Esophagus muscularis mucosa (tissue), 4 donors: Measurements from ENCODE around the gene GPC5. TPM values are rescaled to one million over a fixed set of nuclear protein-coding genes. Genes with fewer than 3 reads are reported as not detected.

Experiments
- DNase-seq: peaks from one replicate; pipeline ENCODE4 v3.0.0-alpha.2; 2017; ENCODE audit errors: extremely low spot score
- H3K27ac ChIP-seq, 4 donors: fragments of 200-600 bp; sonication (generic); replicated peaks in 1 of 4; 1 replicate in 3 of 4; 2 replicates in 1 of 4; pipeline ENCODE4 v1.5.1; 2016 to 2019; ENCODE audit warnings: mild to moderate bottlenecking in 1 of 4
- H3K27me3 ChIP-seq, 4 donors: fragments of 200-600 bp; sonication (generic); one replicate each; pipeline versions ENCODE4 v1.5.1 to v1.6.0; 2016 to 2019
- H3K36me3 ChIP-seq, 4 donors: fragments of 200-600 bp; sonication (generic); one replicate each; pipeline ENCODE4 v1.5.1; 2016 to 2019
- H3K4me1 ChIP-seq, 4 donors: fragments of 200-600 bp; sonication (generic); one replicate each; pipeline ENCODE4 v1.5.1; 2016 to 2019
- H3K4me3 ChIP-seq, 4 donors: fragments of 200-600 bp; sonication (generic); 1 replicate in 2 of 4; 2 replicates in 2 of 4; pipeline ENCODE4 v1.5.1; 2016 to 2019; ENCODE audit warnings: mild to moderate bottlenecking in 4 of 4, moderate library complexity in 1 of 4
- H3K9me3 ChIP-seq, 4 donors: fragments of 200-600 bp; sonication (generic); 1 replicate in 3 of 4; 2 replicates in 1 of 4; pipeline ENCODE4 v1.5.1; 2016 to 2019
- EP300 ChIP-seq: sonication (generic); formaldehyde crosslinking; IDR thresholded peaks from one replicate; pipeline ENCODE4 v1.6.1; 2017; ENCODE audit warnings: antibody characterized with exemption
- POLR2A ChIP-seq: fragments of 450-650 bp; IDR thresholded peaks from one replicate; pipeline ENCODE4 v1.6.1; 2017; ENCODE audit warnings: antibody characterized with exemption, moderate library complexity, mild to moderate bottlenecking, low read depth
- POLR2AphosphoS5 ChIP-seq, 2 donors: sonication (generic); formaldehyde crosslinking; IDR thresholded peaks; one replicate each; pipeline ENCODE4 v1.6.1; 2017; ENCODE audit warnings: antibody characterized with exemption in 2 of 2
- WGBS: methylation state at CpG from one replicate; pipeline ENCODE4 v1.1.5; 2018; 5-methylcytosine and 5-hydroxymethylcytosine counted together
- intact Hi-C: fragments of 100-400 bp; cut with DNase I; formaldehyde crosslinking; loops from one replicate; pipeline ENCODE4 v1.15.1; 2023
- total RNA-seq, 4 donors: library from RNA; depleted of rRNA; stranded (reverse); fragments of >200 nt; gene quantifications; one replicate each; pipeline versions ENCODE4 v1.1.0 to v1.2.1, GENCODE V29; 2016
- TF ChIP-seq, protein P1 (sequence below), 3 experiments: fragments of 200-600 bp in 2 of 3; fragments of 450-650 bp in 1 of 3; sonication (generic) in 2 of 3; IDR thresholded peaks; one replicate each; pipeline ENCODE4 v1.5.1; 2017 to 2019; ENCODE audit warnings: antibody characterized with exemption in 3 of 3, mild to moderate bottlenecking in 2 of 3, moderate library complexity in 1 of 3

Gene GPC5
- total RNA-seq, 4 donors from 2014 or later = 0.13 to 0.42 (median 0.33) TPM; not detected in 1

DNA sequence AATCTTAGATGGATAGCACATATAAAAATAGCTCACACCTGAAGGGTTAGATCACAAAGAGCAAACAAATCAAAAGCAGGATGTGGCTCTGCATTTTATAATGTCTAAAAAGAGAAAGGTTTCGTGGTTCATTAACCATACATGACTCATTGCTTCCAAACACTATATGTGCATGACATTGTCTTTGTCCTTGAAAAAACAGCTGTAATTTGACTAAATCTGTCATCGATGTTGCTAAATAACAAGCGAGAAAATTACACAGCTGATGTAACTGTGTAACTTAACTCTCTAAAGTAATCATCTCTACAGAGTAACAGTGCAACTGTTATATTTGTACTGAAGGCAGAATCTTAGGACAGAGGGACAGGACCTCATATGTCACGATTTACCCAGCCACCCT is 1445.1 kb downstream of the GPC5 start:
- TF ChIP-seq, protein P1, sequence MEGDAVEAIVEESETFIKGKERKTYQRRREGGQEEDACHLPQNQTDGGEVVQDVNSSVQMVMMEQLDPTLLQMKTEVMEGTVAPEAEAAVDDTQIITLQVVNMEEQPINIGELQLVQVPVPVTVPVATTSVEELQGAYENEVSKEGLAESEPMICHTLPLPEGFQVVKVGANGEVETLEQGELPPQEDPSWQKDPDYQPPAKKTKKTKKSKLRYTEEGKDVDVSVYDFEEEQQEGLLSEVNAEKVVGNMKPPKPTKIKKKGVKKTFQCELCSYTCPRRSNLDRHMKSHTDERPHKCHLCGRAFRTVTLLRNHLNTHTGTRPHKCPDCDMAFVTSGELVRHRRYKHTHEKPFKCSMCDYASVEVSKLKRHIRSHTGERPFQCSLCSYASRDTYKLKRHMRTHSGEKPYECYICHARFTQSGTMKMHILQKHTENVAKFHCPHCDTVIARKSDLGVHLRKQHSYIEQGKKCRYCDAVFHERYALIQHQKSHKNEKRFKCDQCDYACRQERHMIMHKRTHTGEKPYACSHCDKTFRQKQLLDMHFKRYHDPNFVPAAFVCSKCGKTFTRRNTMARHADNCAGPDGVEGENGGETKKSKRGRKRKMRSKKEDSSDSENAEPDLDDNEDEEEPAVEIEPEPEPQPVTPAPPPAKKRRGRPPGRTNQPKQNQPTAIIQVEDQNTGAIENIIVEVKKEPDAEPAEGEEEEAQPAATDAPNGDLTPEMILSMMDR (IDR thresholded peaks at IDR 0.05) = no peak
- TF ChIP-seq EP300 = no peak
- TF ChIP-seq POLR2A = no peak
- no peak for TF ChIP-seq POLR2AphosphoS5 (IDR thresholded peaks at IDR 0.05)
- intact Hi-C loops = no loop called here

DNA sequence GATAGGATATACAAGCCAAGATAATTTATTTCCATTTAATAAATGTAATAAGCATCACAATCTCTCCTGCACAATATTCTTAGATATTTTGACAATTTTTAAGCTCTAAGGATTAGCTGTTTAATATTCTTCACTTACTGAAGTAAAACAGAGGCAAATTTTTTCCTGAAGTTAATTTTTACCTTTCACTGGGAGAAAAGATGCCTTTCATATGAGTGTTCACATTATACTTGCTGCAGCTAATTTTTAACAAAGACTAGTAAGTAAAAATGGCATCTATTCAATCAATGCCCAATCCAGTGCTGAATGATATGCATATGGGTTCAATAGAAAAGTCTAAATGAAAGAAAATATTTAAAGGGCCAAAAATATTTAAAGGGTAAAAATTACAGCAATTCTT is 1451.0 kb downstream of the GPC5 start:
- Histone ChIP-seq H3K36me3 (no peaks in the 10 kb centered on the region), H3K27ac (no peak overlapping the region), H3K4me3 (no peak overlapping the region), H3K27me3 (no peaks in the 10 kb centered on the region), H3K4me1 (no peaks in the 10 kb centered on the region), H3K9me3 (no peaks in the 10 kb centered on the region)
- no peak for DNase-seq
- intact Hi-C loops = no loop called here
- TF ChIP-seq POLR2A (no peak), EP300 (no peak), POLR2AphosphoS5 (IDR thresholded peaks at IDR 0.05) (no peak)
- TF ChIP-seq, protein P1 (IDR thresholded peaks at IDR 0.05) = no peak

More for the DNA sequence above, 1445.1 kb downstream of the GPC5 start:
- no peak overlapping the region for H3K27ac ChIP-seq
- H3K36me3 ChIP-seq = no peaks in the 10 kb centered on the region
- H3K9me3 ChIP-seq = peaks cover 0 to 6% (median 0%) of the 10 kb centered on the region in 4 donors
- H3K4me1 ChIP-seq = no peaks in the 10 kb centered on the region
- WGBS = 29% methylated on average over 4 of the region's 4 CpGs
- no peak for DNase-seq
- H3K27me3 ChIP-seq = no peaks in the 10 kb centered on the region
- H3K4me3 ChIP-seq = no peak overlapping the region

DNA sequence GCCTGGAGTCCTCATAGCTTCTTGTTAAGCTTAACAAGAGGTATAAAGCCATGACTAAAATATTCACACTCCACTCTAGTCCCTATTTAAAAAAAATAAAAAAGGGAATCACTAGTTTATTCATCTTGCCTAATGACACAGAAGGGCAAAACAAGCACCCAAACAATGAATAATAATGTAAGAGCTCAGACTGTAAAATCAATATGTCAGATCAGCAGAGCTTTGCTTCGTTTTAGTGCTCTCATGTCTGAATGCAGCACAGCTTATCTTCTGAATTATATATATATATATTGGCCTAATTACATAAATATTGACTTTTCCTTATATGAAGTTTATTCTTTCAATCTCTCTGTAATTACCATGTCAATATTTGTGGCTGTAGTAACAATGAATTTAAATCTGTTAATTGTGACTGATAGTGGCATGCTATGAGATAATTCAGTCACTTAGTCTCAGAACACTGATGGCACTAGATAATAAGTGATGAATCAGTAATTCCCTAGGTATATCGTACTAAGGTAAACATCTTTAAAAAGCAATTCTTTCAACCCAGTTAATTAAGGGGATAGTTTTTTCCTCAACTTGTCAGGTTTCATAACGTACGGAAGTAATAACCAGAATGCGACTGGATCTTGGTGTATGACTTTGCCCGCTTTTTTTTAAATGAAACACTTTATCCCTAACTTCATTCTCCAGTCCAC is 1466.3 kb downstream of the GPC5 start:
- Histone ChIP-seq H3K4me1 (no peaks in the 10 kb centered on the region), H3K36me3 (no peaks in the 10 kb centered on the region), H3K9me3 (no peaks in the 10 kb centered on the region), H3K27me3 (no peaks in the 10 kb centered on the region), H3K27ac (no peak overlapping the region), H3K4me3 (no peak overlapping the region)
- 89% methylated on average over 6 of the region's 6 CpGs for WGBS
- TF ChIP-seq, protein P1 (IDR thresholded peaks at IDR 0.05) = no peak
- TF ChIP-seq POLR2A = no peak
- no peak for TF ChIP-seq EP300
- no peak for TF ChIP-seq POLR2AphosphoS5 (IDR thresholded peaks at IDR 0.05)
- intact Hi-C loops = no loop called here
- DNase-seq = no peak

DNA sequence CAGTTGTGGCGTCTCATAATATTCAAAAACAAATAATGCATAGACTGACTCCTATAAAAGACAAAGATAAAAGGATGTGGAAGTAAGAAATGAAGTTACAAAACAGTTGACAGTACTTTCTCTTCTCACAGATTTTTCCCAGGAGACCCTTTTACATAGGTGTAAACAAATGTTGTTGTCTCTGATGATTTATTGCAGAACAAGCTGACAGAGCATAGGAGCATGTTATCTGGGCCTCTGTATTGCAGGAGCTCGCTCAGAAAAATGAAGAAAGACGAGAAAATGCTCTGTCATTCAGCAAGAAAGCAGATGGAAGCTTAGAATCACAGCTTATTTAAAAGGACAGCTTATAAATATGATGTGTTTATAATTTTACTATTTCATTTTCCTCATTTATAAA is 1474.6 kb downstream of the GPC5 start:
- intact Hi-C loops = no loop called here
- H3K27me3 ChIP-seq = no peaks in the 10 kb centered on the region
- H3K4me3 ChIP-seq = no peak overlapping the region
- WGBS = 80% methylated on average over 3 of the region's 3 CpGs
- H3K27ac ChIP-seq = no peak overlapping the region
- no peaks in the 10 kb centered on the region for H3K9me3 ChIP-seq
- H3K4me1 ChIP-seq = no peaks in the 10 kb centered on the region
- TF ChIP-seq, protein P1 (IDR thresholded peaks at IDR 0.05) = no peak
- TF ChIP-seq EP300 (no peak), POLR2A (no peak), POLR2AphosphoS5 (IDR thresholded peaks at IDR 0.05) (no peak)
- DNase-seq = no peak
- no peaks in the 10 kb centered on the region for H3K36me3 ChIP-seq

DNA sequence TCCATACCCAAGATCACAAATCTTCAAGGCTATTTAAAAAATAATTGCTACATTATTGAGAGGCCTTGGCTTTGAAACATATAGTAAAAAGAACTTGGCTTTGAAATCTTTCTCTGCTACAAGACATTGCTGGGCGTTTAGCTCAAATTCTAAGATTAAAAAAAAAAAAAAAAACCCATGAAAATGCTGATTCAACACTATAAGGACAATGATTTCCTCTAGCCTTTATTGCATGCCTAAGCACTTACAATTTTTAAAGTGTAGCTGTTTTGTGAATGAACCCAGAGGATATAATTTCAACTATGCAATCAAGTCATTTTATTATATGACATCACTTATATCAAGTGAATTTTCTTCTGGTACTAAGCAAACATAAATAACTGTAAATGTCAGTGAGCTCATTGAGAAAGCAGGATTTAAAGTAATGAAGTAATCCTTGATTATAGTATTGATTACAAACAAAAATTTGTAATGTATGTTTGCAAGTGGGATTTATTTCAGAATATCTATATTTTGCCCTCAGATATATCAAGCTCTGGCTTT is 1488.2 kb downstream of the GPC5 start:
- TF ChIP-seq EP300 (no peak), POLR2AphosphoS5 (IDR thresholded peaks at IDR 0.05) (no peak), POLR2A (no peak)
- TF ChIP-seq, protein P1 (IDR thresholded peaks at IDR 0.05) = no peak
- WGBS = 65% methylated on average over 1 of the region's 1 CpG
- intact Hi-C loops = no loop called here
- Histone ChIP-seq H3K27ac (no peak overlapping the region), H3K9me3 (no peaks in the 10 kb centered on the region), H3K36me3 (no peaks in the 10 kb centered on the region), H3K4me1 (no peaks in the 10 kb centered on the region), H3K27me3 (no peaks in the 10 kb centered on the region), H3K4me3 (no peak overlapping the region)
- DNase-seq = no peak
